Naive thymus-derived CD4-positive, alpha-beta T cell (primary cell): ENCODE data around the gene GSTT2B. TPM values are rescaled to one million over a fixed set of nuclear protein-coding genes. Genes with fewer than 3 reads are reported as not detected.
A peak's percentile ranks its signal among the peaks of the same experiment; 100 is the strongest.
"Not testable (repeated sequence)": the region's sequence is repeated elsewhere in the genome, so short reads cannot be mapped to it uniquely, and the experiment has no call there.

Experiments
- ATAC-seq: fragments of 150-1000 bp; cut with Tn5 transposase; 2 replicates; pipeline ENCODE4 v1.10.0; 2021; ENCODE audit warnings: mild to moderate bottlenecking, moderate library complexity
- CTCF ChIA-PET: fragments of 350-600 bp; sonication (Branson Sonifier 250); formaldehyde crosslinking; loops from one replicate; lab custom pipeline; 2021; ENCODE audit warnings: antibody characterized with exemption; lab: Charles Lee
- POLR2A ChIA-PET: fragments of 350-600 bp; sonication (Branson Sonifier 250); formaldehyde crosslinking; loops from one replicate; lab custom pipeline; 2021; ENCODE audit warnings: antibody characterized with exemption, inconsistent platforms; lab: Charles Lee
- DNase-seq, 9 donors: peaks; one replicate each; pipeline versions ENCODE4 v3.0.0 to v3.0.0-alpha.2; 2020 to 2022; ENCODE audit warnings: mixed read lengths in 1 of 9
- H3K27ac ChIP-seq: one replicate; pipeline ENCODE4 v1.7.0; 2013; ENCODE audit warnings: mild to moderate bottlenecking, low read depth, low read length, moderate library complexity
- H3K27me3 ChIP-seq, 2 donors: one replicate each; pipeline ENCODE4 v1.7.0; 2013; ENCODE audit warnings: low read length in 2 of 2, mild to moderate bottlenecking in 2 of 2, moderate library complexity in 2 of 2; ENCODE audit not compliant: control insufficient read depth in 2 of 2, insufficient read depth in 2 of 2
- H3K36me3 ChIP-seq, 3 experiments: 1 replicate in 2 of 3; 2 replicates in 1 of 3; pipeline ENCODE4 v1.7.0; 2013; ENCODE audit warnings: low read length in 3 of 3, mild to moderate bottlenecking in 3 of 3, moderate library complexity in 1 of 3; ENCODE audit not compliant: insufficient read depth in 3 of 3, control insufficient read depth in 2 of 3
- H3K4me1 ChIP-seq, 2 donors: one replicate each; pipeline ENCODE4 v1.7.0; 2013; ENCODE audit warnings: low read length in 2 of 2, mild to moderate bottlenecking in 2 of 2, moderate library complexity in 1 of 2; ENCODE audit not compliant: control insufficient read depth in 2 of 2, insufficient read depth in 2 of 2
- H3K4me3 ChIP-seq: 2 replicates; pipeline ENCODE4 v1.7.0; 2013; ENCODE audit warnings: mild to moderate bottlenecking, low read length
- H3K9me3 ChIP-seq, 3 experiments: 1 replicate in 2 of 3; 2 replicates in 1 of 3; pipeline ENCODE4 v1.7.0; 2013; ENCODE audit warnings: low read length in 3 of 3; ENCODE audit not compliant: control insufficient read depth in 2 of 3
- H3K27ac Mint-ChIP-seq, 9 donors: one replicate each; pipeline ENCODE4 v1.8.0; 2020 to 2022; ENCODE audit warnings: mixed read lengths in 9 of 9, mild to moderate bottlenecking in 8 of 9, moderate library complexity in 5 of 9, inconsistent platforms in 2 of 9
- H3K27me3 Mint-ChIP-seq, 5 donors: one replicate each; pipeline ENCODE4 v1.8.0; 2021 to 2022; ENCODE audit warnings: mixed read lengths in 5 of 5, mild to moderate bottlenecking in 1 of 5
- H3K36me3 Mint-ChIP-seq, 5 donors: one replicate each; pipeline ENCODE4 v1.8.0; 2020 to 2022; ENCODE audit warnings: mixed read lengths in 5 of 5, mild to moderate bottlenecking in 3 of 5, inconsistent platforms in 1 of 5
- H3K4me1 Mint-ChIP-seq, 7 donors: one replicate each; pipeline ENCODE4 v1.8.0; 2020 to 2022; ENCODE audit warnings: mixed read lengths in 7 of 7, mild to moderate bottlenecking in 3 of 7, inconsistent platforms in 1 of 7
- H3K4me3 Mint-ChIP-seq, 10 donors: one replicate each; pipeline ENCODE4 v1.8.0; 2020 to 2022; ENCODE audit warnings: mild to moderate bottlenecking in 10 of 10, mixed read lengths in 10 of 10, moderate library complexity in 6 of 10, inconsistent platforms in 2 of 10
- H3K9me3 Mint-ChIP-seq, 11 donors: one replicate each; pipeline ENCODE4 v1.8.0; 2020 to 2022; ENCODE audit warnings: mixed read lengths in 11 of 11, mild to moderate bottlenecking in 4 of 11, inconsistent platforms in 1 of 11, moderate library complexity in 1 of 11
- intact Hi-C, 2 donors: fragments of 100-400 bp; cut with micrococcal nuclease; formaldehyde crosslinking; loops; one replicate each; pipeline ENCODE4 v1.15.1; 2023
- polyA plus RNA-seq, 2 donors: library from polyadenylated mRNA; unstranded; fragments of 300-500 nt; fragmentation: Illumina TruSeq; gene quantifications; one replicate each; pipeline ENCODE4 v1.2.3, GENCODE V29; 2021
- total RNA-seq, 6 experiments: library from RNA in 5 of 6; stranded (reverse) in 5 of 6; gene quantifications; 1 replicate in 5 of 6; 2 replicates in 1 of 6; pipeline ENCODE4 v1.2.3 and lab custom pipeline; 2021 to 2026

The GSTT2B gene
- total and polyA plus RNA-seq, 7 experiments from 2014 or later, result not detected

- POLR2A ChIA-PET, H3K27ac ChIP-seq, H3K9me3 ChIP-seq, H3K27me3 ChIP-seq, H3K27ac Mint-ChIP-seq, CTCF ChIA-PET, H3K36me3 Mint-ChIP-seq, H3K4me3 Mint-ChIP-seq, H3K9me3 Mint-ChIP-seq, H3K27me3 Mint-ChIP-seq, H3K4me3 ChIP-seq, H3K4me1 ChIP-seq, DNase-seq: not testable (repeated sequence)
- ATAC-seq, result peak; percentile 36
- intact Hi-C loops, result loop anchor here in 1 of 2 donors (5.0 kb wide), 1 partner anchor 43 kb away; no protein-coding TSS in a partner anchor
- peaks cover 10 to 20% (median 17%) of the 10 kb centered on the region in 7 donors for H3K4me1 Mint-ChIP-seq
- H3K36me3 ChIP-seq, result peaks cover 3 to 20% (median 4%) of the 10 kb centered on the region in 3 experiments
These were observed 13.9 kb upstream of the GSTT2B start for GRCh38 chr22:23974836-23975352.

GRCh38 chr22:23974345-23974744 is 13.3 kb upstream of the GSTT2B start, which contains the start of gene DDT:
Gene DDT (minus strand): TSS chr22:23974441. CDS start chr22:23974414, 27 bp downstream.
- POLR2A ChIA-PET, H3K4me3 ChIP-seq, H3K27ac Mint-ChIP-seq, H3K27me3 Mint-ChIP-seq, CTCF ChIA-PET, H3K27me3 ChIP-seq, H3K9me3 Mint-ChIP-seq, H3K4me3 Mint-ChIP-seq, DNase-seq, H3K4me1 ChIP-seq, H3K27ac ChIP-seq, H3K9me3 ChIP-seq: not testable (repeated sequence)
- H3K4me1 Mint-ChIP-seq, result peaks cover 11 to 26% (median 21%) of the 10 kb centered on the region in 7 donors
- peak; percentile 98 for ATAC-seq
- peaks cover 7 to 11% (median 8%) of the 10 kb centered on the region in 5 donors for H3K36me3 Mint-ChIP-seq
- peaks cover 3 to 25% (median 4%) of the 10 kb centered on the region in 3 experiments for H3K36me3 ChIP-seq
- intact Hi-C loops, result loop anchor here in 1 of 2 donors (5.0 kb wide), 1 partner anchor 42 kb away; no protein-coding TSS in a partner anchor

GRCh38 chr22:23971927-23972326 is 10.9 kb upstream of the GSTT2B start:
- H3K9me3 Mint-ChIP-seq, DNase-seq, H3K27ac ChIP-seq, H3K4me1 ChIP-seq, CTCF ChIA-PET, ATAC-seq, H3K27me3 Mint-ChIP-seq, H3K27me3 ChIP-seq, H3K4me3 ChIP-seq, H3K9me3 ChIP-seq: not testable (repeated sequence)
- intact Hi-C loops, result loop anchor here in 1 of 2 donors (5.0 kb wide), 1 partner anchor 40 kb away; no protein-coding TSS in a partner anchor
- Mint-ChIP-seq H3K4me1 (peaks cover 13 to 31% (median 26%) of the 10 kb centered on the region in 7 donors), H3K36me3 (peaks cover 7 to 11% (median 8%) of the 10 kb centered on the region in 5 donors), H3K27ac (peak overlapping the region in 1 of 9 donors; percentile 78), H3K4me3 (peak overlapping the region in 6 of 10 donors; percentile 42 to 62 (median 48))
- peaks cover 3 to 25% (median 4%) of the 10 kb centered on the region in 3 experiments for H3K36me3 ChIP-seq
- POLR2A ChIA-PET, result interaction anchor here (1.7 kb wide), 1 partner anchor 77 kb away, joined by 4 read pairs; the partner anchor contains the start of gene MIF

GRCh38 chr22:23970816-23971486 is 10.0 kb upstream of the GSTT2B start:
- Histone ChIP-seq H3K9me3 (no peaks in the 10 kb centered on the region), H3K36me3 (peaks cover 3 to 25% (median 4%) of the 10 kb centered on the region in 3 experiments), H3K4me3 (no peak overlapping the region), H3K27me3 (no peaks in the 10 kb centered on the region), H3K27ac (no peak overlapping the region), H3K4me1 (no peaks in the 10 kb centered on the region)
- Mint-ChIP-seq H3K27me3 (no peaks in the 10 kb centered on the region), H3K4me3 (peak overlapping the region in 7 of 10 donors; percentile 3 to 72 (median 38)), H3K27ac (peak overlapping the region in 3 of 9 donors; percentile 1 to 46 (median 8)), H3K9me3 (no peaks in the 10 kb centered on the region), H3K36me3 (peaks cover 7 to 11% (median 8%) of the 10 kb centered on the region in 5 donors), H3K4me1 (peaks cover 13 to 31% (median 26%) of the 10 kb centered on the region in 7 donors)
- no peak for ATAC-seq
- POLR2A ChIA-PET, result interaction anchor here (1.7 kb wide), 1 partner anchor 76 kb away, joined by 4 read pairs; the partner anchor contains the start of gene MIF
- DNase-seq, result no peak
- intact Hi-C loops, result loop anchor here in 1 of 2 donors (5.0 kb wide), 1 partner anchor 39 kb away; no protein-coding TSS in a partner anchor
- CTCF ChIA-PET, result interaction anchor here (0.6 kb wide), 1 partner anchor 1264 kb away, joined by 3 read pairs; no protein-coding TSS in a partner anchor

- ChIA-PET POLR2A (no interaction called here), CTCF (no interaction called here)
- ATAC-seq (no peak), DNase-seq (no peak)
- H3K4me1 Mint-ChIP-seq, result peaks cover 13 to 31% (median 26%) of the 10 kb centered on the region in 7 donors
- peak overlapping the region in 3 of 9 donors; percentile 0 to 46 (median 1) for H3K27ac Mint-ChIP-seq
- no peaks in the 10 kb centered on the region for H3K27me3 Mint-ChIP-seq
- peaks cover 3 to 25% (median 4%) of the 10 kb centered on the region in 3 experiments for H3K36me3 ChIP-seq
- no peaks in the 10 kb centered on the region for H3K27me3 ChIP-seq
- H3K4me3 Mint-ChIP-seq, result peak overlapping the region in 8 of 10 donors; percentile 0 to 36 (median 5)
- no peaks in the 10 kb centered on the region for H3K4me1 ChIP-seq
- H3K9me3 ChIP-seq, result no peaks in the 10 kb centered on the region
- H3K4me3 ChIP-seq, result no peak overlapping the region
- no peak overlapping the region for H3K27ac ChIP-seq
- peaks cover 7 to 11% (median 8%) of the 10 kb centered on the region in 5 donors for H3K36me3 Mint-ChIP-seq
- intact Hi-C loops, result loop anchor here in 1 of 2 donors (5.0 kb wide), 1 partner anchor 38 kb away; no protein-coding TSS in a partner anchor
- no peaks in the 10 kb centered on the region for H3K9me3 Mint-ChIP-seq
These were observed 9.2 kb upstream of the GSTT2B start for GRCh38 chr22:23970201-23970641.

GRCh38 chr22:23969071-23969470 is 8.1 kb upstream of the GSTT2B start:
- Histone ChIP-seq H3K27ac (no peak overlapping the region), H3K4me3 (no peak overlapping the region), H3K4me1 (no peaks in the 10 kb centered on the region), H3K36me3 (peaks cover 3 to 25% (median 4%) of the 10 kb centered on the region in 3 experiments), H3K9me3 (no peaks in the 10 kb centered on the region), H3K27me3 (no peaks in the 10 kb centered on the region)
- Mint-ChIP-seq H3K4me1 (peaks cover 13 to 31% (median 26%) of the 10 kb centered on the region in 7 donors), H3K9me3 (no peaks in the 10 kb centered on the region), H3K36me3 (peaks cover 7 to 11% (median 8%) of the 10 kb centered on the region in 5 donors), H3K27me3 (no peaks in the 10 kb centered on the region), H3K4me3 (peak overlapping the region in 6 of 10 donors; percentile 23 to 53 (median 29)), H3K27ac (peak overlapping the region in 3 of 9 donors; percentile 5 to 57 (median 49))
- ChIA-PET POLR2A (no interaction called here), CTCF (no interaction called here)
- intact Hi-C loops, result no loop called here
- DNase-seq (no peak), ATAC-seq (no peak)
